NCI-H2227 (cell line): Measurements from ENCODE around the gene TM4SF20.

Experiments used
- DNase-seq: peaks from one replicate; lab custom pipeline; 2025; ENCODE audit not compliant: unreplicated experiment; lab: John Stamatoyannopoulos, UW

TM4SF20 gene

DNA sequence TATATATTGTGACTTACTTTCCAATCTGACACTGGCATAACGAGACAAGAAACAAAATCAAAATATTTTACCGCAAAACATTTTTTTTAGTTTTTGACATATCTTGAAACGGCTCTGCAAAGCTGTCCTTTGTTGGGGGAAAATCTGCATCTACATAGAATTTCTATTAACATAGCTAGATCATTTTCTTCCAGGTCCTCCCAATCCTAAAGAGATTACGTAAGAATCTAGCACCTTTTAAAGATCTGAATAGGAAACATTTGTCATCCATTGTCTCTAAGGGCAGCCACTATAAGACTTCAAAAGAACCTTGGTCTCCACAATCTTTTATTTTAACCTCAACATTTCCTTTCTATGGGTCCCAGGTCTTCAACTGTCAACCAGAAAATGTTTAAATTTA, 55.3 kb downstream of the TM4SF20 start:
- DNase-seq, result no peak

DNA sequence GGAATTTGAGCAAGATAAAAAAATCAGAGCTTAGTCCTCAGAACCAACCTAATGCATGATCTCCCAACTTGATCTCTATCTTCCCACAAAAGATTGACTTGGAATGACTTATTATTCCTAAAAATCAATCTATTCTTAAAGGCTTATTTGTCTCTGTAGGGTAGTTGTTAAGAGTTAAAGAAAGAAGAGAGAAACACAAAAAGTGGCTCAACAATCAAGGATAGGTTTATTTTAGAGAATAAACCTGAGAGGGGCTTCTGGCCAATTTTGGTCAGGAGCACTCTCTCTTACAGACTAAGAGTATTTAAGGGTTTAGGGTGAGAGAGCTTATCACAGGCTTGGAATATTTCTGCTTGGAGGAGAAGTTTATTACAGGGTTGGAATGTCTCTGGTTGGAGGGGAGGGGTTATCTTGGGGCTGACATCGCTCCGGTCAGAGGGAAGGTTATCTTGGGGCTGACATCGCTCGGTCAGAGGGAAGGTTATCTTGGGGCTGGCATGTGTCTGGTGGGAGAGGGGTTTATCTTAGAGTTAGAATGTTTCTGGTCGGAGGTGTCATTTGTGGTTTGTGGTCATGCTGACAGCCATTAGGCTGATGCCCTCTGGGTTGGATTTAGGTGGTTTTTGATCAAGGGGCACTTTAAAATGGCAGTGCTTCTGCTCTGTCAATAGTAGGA, 56.4 kb downstream of the TM4SF20 start:
- DNase-seq, result no peak

DNA sequence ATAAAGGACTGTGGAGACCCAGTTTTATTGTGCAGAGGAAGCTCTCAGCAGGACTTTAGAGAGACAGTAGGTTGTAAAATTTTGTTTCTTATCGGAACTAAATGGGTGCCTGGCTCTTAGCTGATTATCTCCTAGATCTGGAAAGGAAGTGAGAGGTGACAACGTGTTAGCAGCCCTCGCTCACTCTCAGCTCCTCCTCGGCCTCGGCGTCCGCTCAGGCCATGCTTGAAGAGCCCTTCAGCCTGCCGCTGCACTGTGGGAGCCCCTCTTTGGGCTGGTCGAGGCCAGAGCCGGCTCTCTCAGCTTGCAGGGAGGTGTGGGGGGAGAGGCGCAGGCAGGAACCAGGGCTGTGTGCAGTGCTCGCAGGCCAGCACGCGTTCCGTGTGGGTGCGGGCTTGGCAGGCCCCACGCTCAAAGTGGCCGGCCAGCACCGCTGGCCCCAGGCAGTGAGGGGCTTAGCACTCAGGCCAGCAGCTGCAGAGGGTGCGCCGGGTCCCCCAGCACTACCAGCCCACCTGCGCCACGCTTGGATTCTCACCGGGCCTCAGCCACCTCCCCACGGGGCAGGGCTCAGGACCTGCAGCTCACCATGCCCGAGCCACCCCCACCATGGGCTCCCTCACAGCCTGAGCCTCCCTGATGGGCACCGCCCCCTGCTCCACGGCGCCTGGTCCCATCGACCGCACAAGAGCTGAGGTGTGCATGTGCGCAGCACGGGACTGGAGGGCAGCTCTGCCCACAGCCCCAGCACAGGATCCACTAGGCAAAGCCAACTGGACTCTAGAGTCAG, 58.6 kb downstream of the TM4SF20 start:
- DNase-seq, result no peak

DNA sequence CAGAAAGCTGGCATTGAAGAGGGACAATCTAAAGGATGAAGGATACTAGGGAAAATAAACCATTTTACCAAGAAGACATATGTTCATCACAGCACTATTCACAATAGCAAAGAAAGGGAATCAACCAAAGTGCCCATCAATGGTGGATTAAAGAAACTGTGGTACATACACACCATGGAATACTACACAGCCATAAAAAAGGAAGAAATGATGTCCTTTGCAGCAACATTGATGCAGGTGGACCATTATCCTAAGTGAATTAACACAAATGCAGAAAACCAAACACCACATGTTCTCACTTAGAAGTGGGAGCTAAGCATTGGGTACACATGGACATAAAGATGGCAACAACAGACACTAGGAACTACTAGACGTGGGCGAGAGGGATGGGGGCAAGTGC, 61.3 kb downstream of the TM4SF20 start:
- no peak for DNase-seq

DNA sequence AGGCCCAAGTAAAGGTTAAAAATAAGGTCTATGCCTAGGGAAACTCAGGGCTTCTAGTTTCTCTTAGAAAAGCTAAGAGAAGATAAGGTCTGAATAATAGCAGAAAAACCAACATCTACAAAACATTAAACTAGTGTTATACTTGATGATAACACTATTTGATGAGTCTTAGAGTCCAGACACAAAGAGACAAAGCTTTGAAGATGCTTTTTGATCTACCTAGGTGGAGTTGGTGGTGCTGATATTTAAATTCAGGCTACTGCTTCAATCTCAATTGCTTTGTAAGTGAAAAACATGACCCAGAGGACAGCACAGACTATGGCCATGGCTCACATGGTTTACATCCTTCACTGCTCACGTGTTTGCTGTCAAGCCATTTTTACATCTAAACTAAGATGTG, 65.8 kb downstream of the TM4SF20 start:
- DNase-seq, result no peak

DNA sequence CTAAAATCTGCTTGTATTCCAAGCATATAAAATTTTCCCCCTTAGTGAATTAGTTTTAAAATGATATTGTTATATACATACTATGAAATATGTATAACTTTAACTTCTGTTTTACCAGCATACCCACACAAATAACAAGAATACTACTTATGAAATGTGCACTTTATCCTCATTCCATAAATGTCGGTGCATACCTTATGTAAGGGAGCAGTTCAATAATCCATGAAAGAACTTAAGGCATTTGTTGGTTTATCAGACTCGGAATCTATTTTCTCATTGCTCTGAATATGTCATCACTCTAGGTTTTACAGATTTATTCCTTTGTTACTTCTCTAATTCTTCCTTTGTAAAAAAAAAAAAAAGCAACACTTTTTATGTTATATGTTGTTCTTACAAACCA, 66.5 kb downstream of the TM4SF20 start:
- no peak for DNase-seq
